Chondrocyte (in vitro differentiated cells): ENCODE data around the gene PGGT1B. TPM values are rescaled to one million over a fixed set of nuclear protein-coding genes. Genes with fewer than 3 reads are reported as not detected.

ENCODE experiments used
- DNase-seq: peaks from one replicate; pipeline ENCODE4 v3.0.0; 2021; ENCODE audit warnings: mixed read lengths, low spot score
- H3K27ac Mint-ChIP-seq: one replicate; pipeline ENCODE4 v1.8.0; 2021; ENCODE audit warnings: mild to moderate bottlenecking, moderate library complexity, mixed read lengths; ENCODE audit not compliant: unreplicated experiment
- H3K27me3 Mint-ChIP-seq: 2 replicates; pipeline ENCODE4 v1.8.0; 2021; ENCODE audit warnings: low read depth, mixed read lengths
- H3K36me3 Mint-ChIP-seq: 2 replicates; pipeline ENCODE4 v1.8.0; 2021; ENCODE audit warnings: low read depth, mixed read lengths
- H3K4me1 Mint-ChIP-seq: 2 replicates; pipeline ENCODE4 v1.8.0; 2021; ENCODE audit warnings: low read depth, mild to moderate bottlenecking, mixed read lengths
- H3K4me3 Mint-ChIP-seq: one replicate; pipeline ENCODE4 v1.8.0; 2021; ENCODE audit warnings: mild to moderate bottlenecking, moderate library complexity, mixed read lengths; ENCODE audit not compliant: unreplicated experiment
- H3K9me3 Mint-ChIP-seq: 2 replicates; pipeline ENCODE4 v1.8.0; 2021; ENCODE audit warnings: low read depth, mixed read lengths
- total RNA-seq: library from RNA; stranded (reverse); gene quantifications from 3 replicates; pipeline ENCODE4 v1.2.1, GENCODE V29; 2021
- TF ChIP-seq, protein P1 (sequence below): fragments of 200-600 bp; sonication (generic); IDR thresholded peaks from 2 replicates; pipeline ENCODE4 v1.5.0; 2021; ENCODE audit warnings: antibody characterized with exemption, mild to moderate bottlenecking, moderate library complexity

Gene PGGT1B
- total RNA-seq, 1 donor from 2014 or later: 38.2 TPM

- H3K27me3 Mint-ChIP-seq: peaks cover 17% of the 10 kb centered on the region
- H3K27ac Mint-ChIP-seq: no peak overlapping the region
Observed at GRCh38 chr5:115168829-115169486, 93.7 kb downstream of the PGGT1B start.

GRCh38 chr5:115166744-115167393, 95.8 kb downstream of the PGGT1B start:
- Mint-ChIP-seq H3K9me3 (no peaks in the 10 kb centered on the region), H3K4me3 (no peak overlapping the region), H3K4me1 (peaks cover 14% of the 10 kb centered on the region), H3K36me3 (no peaks in the 10 kb centered on the region), H3K27me3 (peaks cover 6% of the 10 kb centered on the region), H3K27ac (no peak overlapping the region)
- no peak for DNase-seq
- TF ChIP-seq, protein P1, sequence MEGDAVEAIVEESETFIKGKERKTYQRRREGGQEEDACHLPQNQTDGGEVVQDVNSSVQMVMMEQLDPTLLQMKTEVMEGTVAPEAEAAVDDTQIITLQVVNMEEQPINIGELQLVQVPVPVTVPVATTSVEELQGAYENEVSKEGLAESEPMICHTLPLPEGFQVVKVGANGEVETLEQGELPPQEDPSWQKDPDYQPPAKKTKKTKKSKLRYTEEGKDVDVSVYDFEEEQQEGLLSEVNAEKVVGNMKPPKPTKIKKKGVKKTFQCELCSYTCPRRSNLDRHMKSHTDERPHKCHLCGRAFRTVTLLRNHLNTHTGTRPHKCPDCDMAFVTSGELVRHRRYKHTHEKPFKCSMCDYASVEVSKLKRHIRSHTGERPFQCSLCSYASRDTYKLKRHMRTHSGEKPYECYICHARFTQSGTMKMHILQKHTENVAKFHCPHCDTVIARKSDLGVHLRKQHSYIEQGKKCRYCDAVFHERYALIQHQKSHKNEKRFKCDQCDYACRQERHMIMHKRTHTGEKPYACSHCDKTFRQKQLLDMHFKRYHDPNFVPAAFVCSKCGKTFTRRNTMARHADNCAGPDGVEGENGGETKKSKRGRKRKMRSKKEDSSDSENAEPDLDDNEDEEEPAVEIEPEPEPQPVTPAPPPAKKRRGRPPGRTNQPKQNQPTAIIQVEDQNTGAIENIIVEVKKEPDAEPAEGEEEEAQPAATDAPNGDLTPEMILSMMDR: no peak

More at GRCh38 chr5:115168829-115169486, 93.7 kb downstream of the PGGT1B start:
- Mint-ChIP-seq H3K9me3 (no peaks in the 10 kb centered on the region), H3K36me3 (no peaks in the 10 kb centered on the region), H3K4me3 (peak overlapping the region; percentile 84), H3K4me1 (peaks cover 14% of the 10 kb centered on the region)
- TF ChIP-seq, protein P1: no peak
- no peak for DNase-seq

DNA sequence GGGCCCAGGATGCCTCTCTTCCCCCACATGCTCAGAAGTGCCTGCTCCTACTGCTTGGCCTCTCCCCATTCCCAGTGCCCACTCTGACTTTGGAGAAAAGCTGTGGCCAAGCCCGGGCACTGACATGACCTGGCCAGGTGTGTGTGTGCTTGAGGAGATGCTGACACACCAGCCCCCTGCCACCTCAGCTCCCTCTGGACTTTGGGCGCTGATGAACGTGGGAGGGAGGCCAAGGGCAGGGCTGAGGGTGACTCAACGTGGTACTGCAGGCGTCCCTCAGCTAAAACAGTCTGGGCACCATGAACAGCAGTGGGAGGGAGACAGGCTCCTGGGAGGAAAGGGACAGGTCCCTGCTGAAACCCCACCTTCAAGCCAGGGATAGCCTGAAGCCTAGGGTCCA, 96.9 kb downstream of the PGGT1B start:
- no peak overlapping the region for H3K4me3 Mint-ChIP-seq
- H3K9me3 Mint-ChIP-seq: no peaks in the 10 kb centered on the region
- peaks cover 10% of the 10 kb centered on the region for H3K4me1 Mint-ChIP-seq
- no peak for DNase-seq
- TF ChIP-seq, protein P1: no peak
- no peaks in the 10 kb centered on the region for H3K27me3 Mint-ChIP-seq
- H3K36me3 Mint-ChIP-seq: no peaks in the 10 kb centered on the region
- H3K27ac Mint-ChIP-seq: no peak overlapping the region

GRCh38 chr5:115160975-115161475, 101.7 kb downstream of the PGGT1B start:
- DNase-seq: no peak
- peaks cover 12% of the 10 kb centered on the region for H3K9me3 Mint-ChIP-seq
- no peak overlapping the region for H3K4me3 Mint-ChIP-seq
- peaks cover 2% of the 10 kb centered on the region for H3K36me3 Mint-ChIP-seq
- TF ChIP-seq, protein P1: no peak
- H3K27ac Mint-ChIP-seq: no peak overlapping the region
- H3K27me3 Mint-ChIP-seq: peaks cover 7% of the 10 kb centered on the region
- no peaks in the 10 kb centered on the region for H3K4me1 Mint-ChIP-seq

Other genes with a start within 250 kb of the PGGT1B start
- 4.6 to 10.1 TPM (median 9.4 TPM) in 3 replicates for gene TRIM36, start 93.0 kb downstream of the PGGT1B start, total RNA-seq
- gene CCDC112, start 33.8 kb upstream of the PGGT1B start, total RNA-seq: 6.6 to 10.1 TPM (median 9.2 TPM) in 3 replicates